CD4-positive, alpha-beta T cell treated with Interleukin-6 for 4 hours (primary cell): ENCODE results near the gene CUL9.
A peak's percentile ranks its signal among the peaks of the same experiment; 100 is the strongest.

Source experiments
- DNase-seq: peaks from one replicate; pipeline ENCODE4 v3.0.0-alpha.2; 2020; ENCODE audit warnings: mixed read lengths

CUL9 gene

DNA sequence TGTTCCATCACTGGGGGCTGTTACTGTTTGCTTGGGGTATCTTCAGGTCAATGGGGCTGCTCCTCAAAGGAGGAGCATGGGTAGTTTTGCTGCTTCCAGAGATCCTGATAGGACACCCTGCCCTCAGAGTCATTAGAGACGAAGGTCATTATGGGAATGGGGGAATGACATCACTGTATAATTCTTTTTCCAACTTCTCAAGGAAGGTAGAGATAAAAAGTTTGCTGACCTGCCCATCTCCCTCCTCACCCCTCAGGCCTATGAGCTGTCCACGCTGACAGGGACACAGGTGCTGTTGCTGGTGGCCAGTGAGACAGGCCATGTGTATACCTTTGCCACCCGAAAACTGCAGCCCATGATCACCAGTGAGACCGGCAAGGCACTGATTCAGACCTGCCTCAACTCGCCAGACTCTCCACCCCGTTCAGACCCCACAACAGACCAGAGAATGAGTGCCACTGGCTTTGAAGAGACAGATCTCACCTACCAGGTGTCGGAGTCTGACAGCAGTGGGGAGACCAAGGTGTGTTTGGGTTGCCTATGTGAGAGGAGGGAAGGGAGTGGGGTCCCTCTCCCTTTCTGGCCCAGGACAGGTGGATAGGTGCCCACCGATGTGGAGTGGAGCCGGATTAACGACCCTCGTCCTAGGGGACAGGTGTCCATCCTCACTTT lies 8.3 kb upstream of the CUL9 start:
- peak; percentile 7 for DNase-seq

GRCh38 chr6:43174263-43175112 lies 7.5 kb upstream of the CUL9 start:
- peak; percentile 98 for DNase-seq

DNA sequence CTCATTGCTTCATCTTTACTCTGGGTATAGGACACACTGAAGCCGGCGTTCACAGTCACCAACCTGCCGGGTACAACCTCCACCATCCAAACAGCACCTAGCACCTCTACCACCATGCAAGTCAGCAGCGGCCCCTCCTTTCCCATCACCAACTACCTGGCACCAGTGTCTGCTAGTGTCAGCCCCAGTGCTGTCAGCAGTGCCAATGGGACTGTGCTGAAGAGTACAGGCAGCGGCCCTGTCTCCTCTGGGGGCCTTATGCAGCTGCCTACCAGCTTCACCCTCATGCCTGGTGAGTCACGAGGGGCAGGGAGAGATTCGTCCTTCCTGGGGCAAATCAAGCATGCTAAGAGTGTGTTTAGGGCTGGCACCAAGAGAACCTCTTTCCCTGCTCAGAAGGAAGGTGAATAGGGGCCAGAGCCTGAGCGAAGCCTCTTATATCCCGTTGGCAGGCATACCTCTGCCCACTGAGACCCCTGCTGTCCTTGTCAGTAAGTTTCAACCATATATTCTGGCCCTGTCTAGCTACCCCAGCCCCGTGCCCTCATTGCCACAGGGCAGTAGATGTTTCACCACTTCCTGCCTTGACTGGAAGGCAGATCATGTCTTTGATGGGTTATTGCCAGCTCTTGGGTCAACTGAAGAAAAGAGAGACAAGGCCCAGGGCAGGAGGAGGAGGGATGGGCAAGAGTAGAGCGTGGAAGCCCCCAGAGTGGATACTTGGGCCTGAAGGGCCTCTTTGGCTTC lies 6.1 kb upstream of the CUL9 start:
- DNase-seq: no peak

- DNase-seq: no peak
Observed at GRCh38 chr6:43176423-43176786, 5.6 kb upstream of the CUL9 start.

DNA sequence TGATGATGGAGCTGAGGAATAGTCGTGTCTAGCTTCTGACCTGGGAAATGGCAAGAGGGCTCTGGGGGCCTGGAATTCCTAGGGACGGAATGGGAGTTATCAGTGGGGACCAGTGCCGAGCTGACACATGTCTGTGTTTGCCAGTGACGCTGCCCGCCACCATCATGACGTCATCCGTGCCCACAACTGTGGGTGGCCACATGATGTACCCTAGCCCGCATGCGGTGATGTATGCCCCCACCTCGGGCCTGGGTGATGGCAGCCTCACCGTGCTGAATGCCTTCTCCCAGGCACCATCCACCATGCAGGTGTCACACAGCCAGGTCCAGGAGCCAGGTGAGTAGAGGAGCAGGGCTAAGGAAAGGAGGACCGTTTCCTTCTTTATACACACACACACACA lies 3.8 kb upstream of the CUL9 start:
- DNase-seq: no peak

DNA sequence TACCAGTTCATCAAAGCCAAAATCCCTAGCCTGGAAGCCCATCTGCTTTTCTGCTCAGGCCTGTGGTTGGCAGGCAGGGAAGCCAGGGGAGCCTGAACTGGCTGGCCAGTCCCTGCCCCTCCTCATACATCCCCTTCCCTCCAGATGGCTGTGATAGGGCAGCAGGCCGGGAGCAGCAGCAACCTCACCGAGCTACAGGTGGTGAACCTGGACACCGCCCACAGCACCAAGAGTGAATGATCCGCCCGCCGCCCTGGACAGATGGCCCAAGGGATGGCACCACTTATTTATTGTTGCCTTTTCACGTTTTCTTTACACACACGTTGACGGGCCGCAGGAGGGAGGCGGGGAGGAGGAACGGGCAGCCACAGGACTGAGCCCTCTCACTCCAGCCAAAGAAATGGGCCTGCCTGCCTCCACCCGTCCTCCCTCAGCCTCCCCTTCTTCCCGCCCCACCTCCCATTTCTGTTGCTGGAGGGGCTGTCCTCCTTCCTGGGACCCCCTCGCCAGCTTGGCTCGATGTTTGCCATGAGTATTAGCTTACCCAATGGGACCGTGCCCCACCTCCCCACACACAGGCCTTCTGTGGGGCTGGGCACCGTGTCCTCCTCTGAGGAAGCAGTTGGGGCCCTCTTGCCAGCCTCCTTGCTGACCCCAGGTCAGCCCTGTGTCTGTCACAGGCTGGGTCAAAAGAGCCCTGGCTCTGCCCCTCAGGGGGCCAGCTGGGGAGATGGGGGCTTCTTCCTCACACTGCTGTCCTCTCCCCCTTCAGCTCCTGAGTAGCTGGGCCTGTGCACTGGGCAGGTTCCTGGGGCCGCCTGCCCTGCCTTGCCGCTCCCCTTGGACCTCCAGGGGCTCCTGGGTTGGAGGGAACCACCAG lies 2.8 kb upstream of the CUL9 start:
- no peak for DNase-seq

DNA sequence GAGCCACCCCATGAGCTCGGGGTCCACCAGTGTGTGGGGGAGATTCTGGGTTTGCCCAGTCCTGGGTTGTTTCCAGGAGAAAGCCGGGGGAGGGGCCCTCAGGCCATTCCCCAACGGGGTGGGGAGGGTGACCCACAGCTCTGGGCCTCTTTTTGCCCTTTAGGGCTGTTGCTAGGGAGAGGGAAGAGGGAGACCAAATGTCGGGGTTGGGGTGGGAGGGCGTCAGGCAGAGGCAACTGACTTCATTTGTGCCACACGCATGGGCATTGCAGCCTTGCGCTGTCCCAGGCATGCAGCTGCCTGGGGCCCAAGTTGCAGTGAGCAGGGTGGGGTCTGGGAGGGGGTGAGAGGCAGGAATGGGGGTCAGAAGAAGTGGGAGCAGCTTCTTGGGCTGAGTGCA lies 1.9 kb upstream of the CUL9 start:
- no peak for DNase-seq

GRCh38 chr6:43180985-43181384 lies 1.0 kb upstream of the CUL9 start:
- DNase-seq: no peak

DNA sequence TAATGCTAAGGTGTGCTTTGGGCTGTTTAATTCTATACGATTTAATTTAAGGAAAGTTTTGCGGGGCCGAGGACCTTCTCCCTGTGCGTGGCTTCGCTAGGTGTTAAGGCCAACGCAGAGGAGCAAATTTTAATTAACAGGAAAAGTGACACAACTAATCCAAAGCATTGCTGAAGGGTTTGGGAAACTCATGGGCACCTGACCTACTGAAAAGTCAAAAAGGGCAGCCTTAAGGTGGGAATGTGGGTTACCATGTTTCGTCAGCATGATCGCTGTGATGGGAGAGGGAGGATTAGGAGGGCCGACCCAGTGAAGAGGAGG lies 415 bp upstream of the CUL9 start:
- no peak for DNase-seq

DNA sequence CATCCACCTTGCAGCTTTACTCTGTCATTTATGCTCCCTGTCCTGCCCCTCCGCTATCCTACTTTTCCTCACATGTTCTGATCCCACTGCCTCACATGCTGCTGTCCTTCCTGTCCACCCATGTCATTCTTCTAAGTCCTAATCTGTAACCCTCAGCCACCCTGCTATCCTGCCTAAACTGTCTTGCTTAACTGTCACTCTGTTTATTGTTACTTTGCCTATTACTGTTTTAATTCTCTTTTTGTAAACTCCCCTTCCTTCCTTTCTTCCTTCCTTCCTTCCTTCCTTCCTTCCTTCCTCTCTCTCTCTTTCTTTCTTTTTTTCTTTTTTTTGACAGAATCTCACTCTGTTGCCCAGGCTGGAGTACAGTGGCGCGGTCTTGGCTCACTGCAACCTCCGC lies 1.4 kb downstream of the CUL9 start:
- no peak for DNase-seq

DNA sequence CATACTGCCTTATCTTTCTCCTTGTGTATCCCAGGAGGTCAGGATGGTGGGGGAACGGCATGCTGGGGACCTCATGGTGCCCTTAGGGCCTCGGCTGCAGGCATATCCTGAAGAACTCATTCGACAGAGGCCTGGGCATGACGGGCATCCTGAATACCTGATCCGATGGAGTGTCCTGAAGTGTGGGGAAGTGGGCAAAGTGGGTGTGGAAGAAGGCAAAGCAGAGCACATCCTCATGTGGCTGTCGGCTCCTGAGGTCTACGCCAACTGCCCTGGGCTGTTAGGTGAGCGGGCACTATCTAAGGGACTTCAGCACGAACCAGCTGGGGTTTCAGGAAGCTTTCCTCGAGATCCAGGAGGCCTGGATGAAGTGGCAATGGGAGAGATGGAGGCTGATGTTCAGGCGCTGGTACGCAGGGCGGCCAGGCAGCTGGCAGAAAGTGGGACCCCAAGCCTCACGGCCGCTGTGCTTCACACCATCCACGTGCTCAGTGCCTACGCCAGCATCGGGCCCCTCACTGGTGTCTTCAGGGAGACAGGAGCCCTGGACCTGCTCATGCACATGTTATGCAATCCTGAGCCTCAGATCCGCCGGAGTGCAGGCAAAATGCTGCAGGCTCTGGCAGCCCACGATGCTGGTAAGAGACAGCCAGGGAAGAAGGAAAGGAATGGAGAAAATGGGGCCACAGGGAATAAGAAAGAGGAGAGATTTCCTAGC lies 2.4 kb downstream of the CUL9 start:
- no peak for DNase-seq

GRCh38 chr6:43185391-43185985 lies 3.5 kb downstream of the CUL9 start:
- DNase-seq: peak; percentile 53

DNA sequence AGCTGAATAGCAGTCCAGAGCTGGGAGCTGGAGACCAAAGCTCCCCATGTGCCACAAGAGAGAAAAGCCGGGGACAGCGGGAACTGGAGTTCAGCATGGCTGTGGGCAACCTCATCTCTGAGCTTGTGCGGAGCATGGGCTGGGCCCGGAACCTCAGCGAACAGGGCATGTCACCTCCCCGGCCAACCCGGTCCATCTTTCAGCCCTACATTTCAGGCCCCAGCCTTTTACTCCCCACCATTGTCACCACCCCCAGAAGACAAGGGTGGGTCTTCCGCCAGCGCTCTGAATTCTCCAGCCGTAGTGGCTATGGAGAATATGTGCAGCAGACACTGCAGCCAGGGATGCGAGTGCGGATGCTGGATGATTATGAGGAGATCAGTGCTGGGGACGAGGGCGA lies 4.0 kb downstream of the CUL9 start:
- DNase-seq: no peak

GRCh38 chr6:43186706-43187105 lies 4.7 kb downstream of the CUL9 start:
- DNase-seq: no peak

- DNase-seq: no peak
Observed at GRCh38 chr6:43187821-43188220, 5.8 kb downstream of the CUL9 start.

GRCh38 chr6:43188426-43188825 lies 6.4 kb downstream of the CUL9 start:
- no peak for DNase-seq

- no peak for DNase-seq
Observed at GRCh38 chr6:43189776-43190304, 7.8 kb downstream of the CUL9 start.

- DNase-seq: no peak
Observed at GRCh38 chr6:43192911-43193310, 10.9 kb downstream of the CUL9 start.

- no peak for DNase-seq
Observed at GRCh38 chr6:43193929-43194328, 11.9 kb downstream of the CUL9 start.

DNA sequence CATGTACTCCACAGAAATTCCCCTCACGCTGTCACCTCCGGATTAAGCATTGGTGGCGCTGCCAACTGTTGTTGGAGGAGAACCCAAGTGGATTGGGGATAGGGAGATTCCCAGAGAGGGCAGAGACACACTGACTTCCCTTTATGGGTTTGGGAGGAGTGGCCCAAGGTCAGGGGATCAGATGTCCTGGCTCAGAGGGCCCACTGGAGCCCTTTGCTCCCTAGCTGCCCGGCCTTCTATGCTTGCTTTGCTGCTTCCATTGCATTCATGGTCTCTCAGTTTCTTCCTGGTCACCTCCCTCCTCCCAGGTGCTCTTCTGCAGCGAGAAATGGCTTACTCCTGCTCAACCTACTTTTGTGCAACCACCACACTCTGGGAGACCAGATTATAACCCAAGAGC lies 14.3 kb downstream of the CUL9 start:
- DNase-seq: no peak

DNA sequence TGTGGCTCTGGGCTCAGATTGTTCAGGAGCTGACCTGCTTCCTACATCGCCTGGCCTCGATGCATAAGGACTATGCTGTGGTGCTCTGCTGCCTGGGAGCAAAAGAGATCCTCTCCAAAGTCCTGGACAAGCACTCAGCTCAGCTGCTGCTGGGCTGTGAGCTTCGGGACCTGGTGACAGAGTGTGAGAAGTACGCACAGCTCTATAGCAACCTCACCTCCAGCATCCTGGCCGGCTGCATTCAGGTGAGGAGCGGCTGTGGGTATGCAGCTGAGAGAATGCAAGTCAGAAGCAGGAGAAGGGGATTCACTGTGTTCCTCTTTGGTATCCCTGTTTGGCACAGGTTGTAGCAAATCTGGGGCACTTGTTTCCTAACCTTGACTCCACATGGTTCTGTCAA lies 17.9 kb downstream of the CUL9 start:
- no peak for DNase-seq

GRCh38 chr6:43200541-43200940 lies 18.5 kb downstream of the CUL9 start:
- no peak for DNase-seq
